HG02870 (cell line): ENCODE results near the gene PLA2G4E.

ENCODE experiments used
- ATAC-seq: cut with Tn5 transposase; IDR thresholded peaks from one replicate; pipeline ENCODE4 v1.9.1; 2021; ENCODE audit warnings: mild to moderate bottlenecking, moderate library complexity; ENCODE audit not compliant: unreplicated experiment

PLA2G4E gene

DNA sequence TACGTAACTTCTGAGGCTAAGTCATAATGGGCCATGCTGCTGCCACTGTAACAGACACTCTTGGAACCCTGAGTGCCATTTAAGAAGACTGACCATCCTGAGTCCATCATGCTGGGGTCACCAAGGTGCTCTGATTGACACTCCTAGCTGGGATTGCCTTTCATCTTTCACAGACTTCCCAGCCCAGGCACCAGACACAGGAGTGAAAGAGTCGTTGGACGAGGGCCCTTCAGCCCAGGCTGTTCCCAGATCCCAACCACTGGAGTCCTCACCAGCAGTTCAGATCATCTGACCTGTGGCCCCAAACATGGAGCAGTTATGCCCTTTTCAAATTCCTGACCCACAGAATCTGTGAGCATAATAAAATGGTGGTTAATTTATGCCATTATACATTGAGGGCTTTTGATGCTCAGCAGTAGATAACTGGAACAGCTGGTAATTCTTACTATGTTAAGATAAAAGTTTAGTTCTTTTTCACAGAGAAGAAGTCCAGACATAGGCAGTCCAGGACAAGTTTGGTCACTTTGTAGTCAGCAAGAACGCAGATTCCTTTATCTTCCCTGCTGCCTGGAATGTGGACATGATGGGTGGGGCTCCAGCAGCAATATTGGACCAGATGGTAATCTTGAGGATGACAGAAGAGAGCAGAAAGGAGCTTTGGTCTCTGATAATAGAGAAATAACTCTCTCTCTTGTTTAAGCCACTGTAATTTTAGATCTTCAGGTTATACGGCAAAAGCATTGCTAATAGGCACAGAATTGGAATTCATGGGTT is 41.2 kb downstream of the PLA2G4E start:
- no peak for ATAC-seq

DNA sequence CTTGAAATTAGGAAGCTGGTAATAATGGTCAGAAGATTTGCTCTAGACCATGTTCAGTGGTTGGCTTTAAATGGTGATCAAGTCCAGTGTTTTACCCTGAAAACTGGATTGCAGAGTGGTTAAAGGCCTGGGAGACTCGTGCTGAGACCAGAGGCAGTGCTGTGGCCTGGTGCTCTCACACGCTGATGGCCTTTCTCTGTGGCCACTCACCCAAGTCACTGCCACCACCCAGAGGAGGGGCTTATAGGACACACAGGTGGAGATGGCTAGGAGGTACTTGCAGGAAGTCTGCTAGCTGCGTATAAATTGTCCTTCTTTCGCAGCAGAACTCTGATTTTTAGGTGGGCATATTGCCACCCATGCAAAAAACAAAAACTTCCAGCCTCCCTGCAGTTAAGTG is 42.3 kb downstream of the PLA2G4E start:
- no peak for ATAC-seq

- no peak for ATAC-seq
Measured at GRCh38 chr15:41977757-41978383, 43.0 kb downstream of the PLA2G4E start.

DNA sequence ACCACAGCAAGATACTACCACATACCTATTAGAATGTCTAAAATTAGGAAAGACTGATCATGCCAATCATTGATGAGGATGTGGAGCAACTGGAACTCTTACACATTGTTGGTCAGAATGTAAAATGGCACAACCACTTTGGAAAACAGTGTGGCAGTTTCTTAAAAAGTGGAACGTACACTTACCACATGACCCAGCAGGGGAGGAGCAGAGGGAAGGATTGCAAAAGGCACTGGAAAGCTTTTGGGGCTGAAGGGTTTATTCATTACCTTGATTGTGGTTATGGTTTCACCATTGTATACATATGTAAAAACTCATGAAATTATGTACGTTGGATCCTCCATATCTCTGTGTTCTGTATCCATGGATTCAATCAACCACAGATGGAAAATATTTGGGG is 45.2 kb downstream of the PLA2G4E start:
- ATAC-seq: no peak

DNA sequence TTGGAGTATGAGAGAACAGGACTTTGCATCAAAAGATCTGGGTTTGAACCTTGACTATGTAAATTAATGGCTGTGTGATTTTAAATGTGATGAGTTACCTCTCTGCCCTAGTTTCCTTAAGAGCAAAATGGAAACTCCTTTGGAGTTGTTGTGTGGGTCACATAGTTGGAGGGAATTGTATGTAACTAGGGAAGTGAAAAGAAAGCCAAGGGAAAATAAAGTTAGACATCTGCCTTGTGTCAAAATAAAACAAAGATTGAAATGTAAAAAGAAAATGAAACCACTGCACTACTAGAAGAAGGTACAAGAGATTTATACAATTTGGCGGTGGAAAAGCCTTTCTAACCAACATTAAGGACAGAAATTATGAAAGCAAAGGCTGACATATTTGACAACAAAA is 46.8 kb downstream of the PLA2G4E start:
- ATAC-seq: no peak

DNA sequence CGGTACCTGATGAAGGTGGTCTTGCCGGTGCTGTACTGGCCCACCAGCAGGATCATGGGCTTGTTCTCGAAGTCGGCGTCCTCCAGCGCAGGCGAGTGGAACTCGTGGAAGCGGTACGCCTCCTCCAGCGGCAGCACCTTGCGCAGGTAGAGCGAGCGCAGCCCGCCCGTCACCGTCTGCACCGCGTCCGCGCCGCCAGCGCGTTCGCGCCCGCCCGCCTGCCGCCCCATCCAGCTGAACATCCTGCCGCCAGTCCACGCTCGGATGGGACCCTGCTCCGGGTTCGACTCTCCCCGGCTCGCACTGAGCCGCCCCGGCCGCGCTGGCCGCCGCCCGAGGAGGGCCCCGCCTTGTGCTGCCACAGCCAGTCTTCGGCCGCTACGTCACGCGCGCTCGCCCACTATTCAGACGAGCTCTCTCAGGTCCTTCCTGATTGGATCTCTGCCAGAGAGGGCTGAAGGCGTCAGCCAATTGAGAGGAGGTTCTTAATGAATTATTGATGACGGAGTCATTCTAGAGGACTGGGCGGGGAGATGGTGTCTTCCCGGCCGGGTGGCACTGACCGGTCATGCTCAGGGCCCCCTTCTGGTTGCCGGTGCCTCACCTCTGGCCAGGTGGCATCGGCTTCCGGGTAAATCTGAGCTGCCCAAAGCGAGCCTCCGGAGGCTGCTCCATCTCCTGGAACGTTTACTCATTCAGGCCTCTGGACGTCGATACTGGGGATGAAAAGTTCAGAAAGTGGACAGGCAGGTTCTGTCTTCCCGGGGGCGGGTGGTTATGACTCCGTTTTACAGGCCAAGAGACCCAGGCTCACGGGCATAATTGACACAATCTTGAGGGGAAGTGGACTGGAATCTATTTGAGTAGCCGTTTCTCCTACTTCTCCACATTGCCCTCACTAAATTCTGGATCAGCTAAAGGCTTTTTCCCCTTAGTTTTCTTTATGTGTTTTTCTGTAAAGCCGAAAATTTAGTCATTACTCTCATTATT is 48.3 kb downstream of the PLA2G4E start, which contains the start of gene EHD4:
Gene EHD4, minus strand, starts transcription at position 305 of the 990 bp plus-strand sequence. Its CDS starts 63 bp downstream, at position 242.
- peak; percentile 72 for ATAC-seq

- peak; percentile 15 for ATAC-seq
Measured at GRCh38 chr15:41971895-41972252, 49.0 kb downstream of the PLA2G4E start.

DNA sequence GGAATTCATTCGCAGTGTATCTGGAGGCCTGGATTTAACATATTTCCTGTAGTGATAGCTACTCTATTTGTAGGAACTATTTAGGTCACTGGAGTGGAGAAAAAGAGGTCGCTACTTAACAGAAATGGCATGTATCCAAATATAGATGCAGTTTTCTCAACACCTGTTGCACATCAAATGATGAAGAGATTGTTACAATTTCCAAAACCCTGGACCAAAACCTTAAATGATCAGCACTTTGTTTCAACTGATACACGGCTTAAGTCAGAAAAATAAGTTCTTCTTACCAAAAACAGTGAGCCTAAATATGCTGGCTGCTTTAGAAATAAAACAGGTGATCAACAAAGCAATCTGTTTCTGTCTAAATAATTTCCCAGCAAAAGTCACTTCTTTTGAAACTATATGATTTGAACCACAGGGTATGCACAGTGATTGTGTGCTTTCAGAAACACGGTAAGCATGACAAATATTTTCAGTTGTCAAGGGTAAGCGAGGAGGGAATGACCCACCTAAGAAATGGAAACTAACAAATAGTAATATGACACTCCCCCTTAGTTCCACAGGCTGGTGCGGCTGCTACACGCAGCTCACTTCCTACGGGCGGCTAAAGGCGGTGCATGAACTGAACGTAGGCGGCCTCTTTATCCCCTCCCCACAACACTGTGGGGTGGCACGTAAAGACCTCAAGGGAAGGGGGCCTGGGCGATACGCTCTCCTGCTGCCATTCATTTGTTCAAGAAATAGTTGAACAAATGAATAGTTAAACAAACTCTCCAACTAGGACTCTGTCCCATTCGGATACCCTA is 49.5 kb downstream of the PLA2G4E start:
- peak; percentile 43 for ATAC-seq

GRCh38 chr15:41970456-41970855 is 50.4 kb downstream of the PLA2G4E start:
- ATAC-seq: no peak

DNA sequence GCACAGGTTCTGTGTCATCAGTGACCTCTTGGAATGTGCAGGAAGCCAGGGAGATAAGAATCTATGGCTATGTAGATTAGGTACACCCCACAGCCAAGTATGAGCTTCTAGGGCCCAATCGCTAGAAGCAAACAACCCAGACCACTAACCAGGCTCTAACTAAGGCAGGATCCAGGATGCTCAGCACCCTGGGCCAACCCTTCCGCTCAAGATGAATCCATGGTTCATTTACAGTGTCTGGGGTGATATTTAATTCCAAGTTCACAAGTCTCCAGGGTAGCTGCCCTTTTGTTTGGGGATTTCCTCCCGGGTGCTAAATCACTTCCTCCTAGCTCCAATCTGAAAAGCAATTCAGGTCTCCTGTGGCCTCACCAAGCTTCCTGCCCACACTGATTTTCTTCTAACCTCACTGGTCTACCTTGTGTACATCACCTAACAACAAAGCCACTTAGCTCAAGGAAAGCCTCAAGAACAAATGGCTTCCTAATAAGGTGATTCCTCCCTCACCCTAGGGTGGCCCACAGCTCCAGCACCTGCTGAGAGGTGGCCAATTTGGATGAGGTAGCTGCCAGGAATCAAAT is 50.9 kb downstream of the PLA2G4E start:
- no peak for ATAC-seq

- no peak for ATAC-seq
Measured at GRCh38 chr15:41968701-41969100, 52.1 kb downstream of the PLA2G4E start.

- no peak for ATAC-seq
Measured at GRCh38 chr15:41967506-41968206, 53.2 kb downstream of the PLA2G4E start.

- no peak for ATAC-seq
Measured at GRCh38 chr15:41966920-41967465, 53.8 kb downstream of the PLA2G4E start.

DNA sequence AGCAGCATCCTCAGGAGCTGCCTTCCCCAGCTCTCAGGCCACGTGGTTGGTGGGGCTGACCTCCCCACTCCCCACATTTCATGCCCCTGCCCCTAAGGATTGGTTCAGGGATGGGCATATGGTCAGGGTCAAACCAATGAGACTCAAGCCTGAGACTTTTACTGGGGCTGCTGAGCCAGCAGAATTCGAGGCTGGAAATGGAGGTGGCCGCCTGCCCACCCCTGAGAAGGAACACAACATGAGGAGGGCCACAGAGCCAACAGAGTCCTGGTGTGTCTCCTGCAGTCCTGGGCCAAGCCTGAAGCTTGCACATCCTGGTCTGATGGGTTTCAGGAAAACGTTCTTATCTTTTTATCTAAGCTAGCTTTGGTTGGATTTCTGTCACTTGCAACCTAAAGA is 54.4 kb downstream of the PLA2G4E start:
- no peak for ATAC-seq

DNA sequence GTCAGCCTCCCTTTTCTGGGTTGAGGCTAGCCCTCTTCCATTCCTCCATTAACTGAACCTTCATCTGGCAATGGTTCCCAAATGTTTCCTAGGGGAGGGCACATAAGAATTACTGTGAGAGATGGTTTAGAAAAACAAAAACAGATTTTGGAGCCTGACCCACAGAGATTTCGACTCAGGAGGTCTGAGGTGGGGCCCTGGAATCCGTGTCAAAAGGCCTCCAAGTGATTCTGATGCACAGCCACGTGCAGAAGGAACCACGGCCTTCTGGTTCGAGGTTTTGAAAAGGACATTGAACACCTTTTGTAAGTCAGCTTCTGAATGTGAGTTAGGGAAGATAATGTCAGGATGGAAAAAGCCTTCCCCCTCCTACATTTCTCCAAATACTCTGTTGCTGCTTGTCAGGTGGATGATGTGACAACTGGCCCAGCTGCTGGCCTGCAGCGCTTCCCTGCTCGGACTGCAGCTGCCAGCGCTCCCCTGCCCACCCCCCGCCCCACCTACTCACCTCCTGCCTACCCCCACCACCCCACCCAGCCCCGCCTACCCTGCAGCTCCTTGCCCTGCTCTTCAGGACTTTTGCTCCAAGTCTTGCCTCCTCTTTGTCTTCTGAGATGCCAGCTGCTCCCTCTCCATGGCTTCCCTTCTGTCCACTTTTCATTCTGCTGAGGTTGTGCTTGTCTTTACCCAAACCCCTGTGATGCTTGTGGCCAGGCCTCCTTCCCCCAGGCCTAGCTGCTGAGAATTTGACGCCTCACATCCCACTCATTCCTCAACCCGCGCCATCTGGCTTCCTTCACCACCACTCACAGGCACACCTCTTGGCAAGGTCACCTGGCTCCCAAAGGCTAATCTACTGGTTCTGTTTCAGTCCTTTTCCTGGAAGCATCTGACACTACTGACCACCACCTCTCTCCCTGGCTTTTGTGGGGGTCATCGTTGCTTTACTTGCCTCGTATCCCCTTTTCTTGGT is 55.1 kb downstream of the PLA2G4E start:
- ATAC-seq: no peak

DNA sequence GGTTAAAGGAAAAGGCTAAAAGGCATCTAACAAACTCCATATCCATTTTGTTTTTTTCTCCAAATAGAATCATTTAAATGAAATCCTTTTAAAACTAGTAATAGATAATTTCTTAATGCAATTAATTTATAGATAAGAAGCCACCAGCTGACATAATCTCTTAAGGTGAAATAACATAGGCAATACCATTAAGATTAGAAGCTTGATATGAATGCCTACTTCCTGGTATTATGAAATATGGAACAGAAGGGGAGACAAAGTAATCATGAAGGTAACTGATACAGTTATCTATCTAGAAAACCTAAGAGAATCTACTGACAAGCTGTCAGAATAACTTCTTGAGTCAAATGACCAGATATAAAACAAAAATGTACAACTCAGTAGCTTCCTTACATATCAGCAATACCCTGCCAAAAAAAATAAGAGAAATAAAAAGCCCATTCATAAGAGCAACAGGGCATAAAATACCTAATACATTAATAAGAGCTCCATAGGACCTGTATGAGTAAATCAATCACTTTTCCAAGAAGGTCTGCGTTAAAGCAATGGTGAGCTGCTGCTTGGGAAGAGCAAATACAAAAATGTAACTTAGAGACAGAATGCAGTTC is 59.1 kb downstream of the PLA2G4E start:
- ATAC-seq: no peak

DNA sequence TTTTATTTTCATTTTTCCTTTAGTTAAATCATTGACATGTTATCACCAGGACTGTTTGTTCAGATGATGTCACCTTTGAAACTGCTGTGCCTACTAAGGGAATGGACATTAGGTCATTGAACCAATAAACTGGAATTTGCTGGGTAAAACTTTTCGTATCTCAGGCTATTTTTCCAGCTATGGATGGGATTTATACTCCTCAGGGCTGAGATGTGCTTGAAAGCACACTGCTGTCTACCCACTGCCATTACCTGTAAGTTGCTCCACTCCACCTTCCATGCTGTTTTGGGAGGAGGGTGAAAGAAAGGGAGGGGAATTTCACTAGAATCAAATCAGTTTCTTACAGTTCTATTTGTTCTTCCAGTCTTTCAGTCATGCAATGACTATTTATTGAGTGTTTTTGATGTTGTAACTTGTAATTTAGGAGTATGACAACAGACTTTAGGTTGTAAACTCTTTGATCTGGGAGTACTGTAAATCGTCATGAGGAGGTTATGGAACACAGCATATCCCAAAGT is 59.8 kb downstream of the PLA2G4E start:
- ATAC-seq: no peak
